Kidney glomerular epithelial cell (primary cell): ENCODE results near the gene PGAP3.
"Not testable (repeated sequence)": the region's sequence is repeated elsewhere in the genome, so short reads cannot be mapped to it uniquely, and the experiment has no call there.

Source experiments
- DNase-seq: peaks from one replicate; lab custom pipeline; 2025; lab: John Stamatoyannopoulos, UW

The PGAP3 gene

GRCh38 chr17:39715375-39716072 lies 27.7 kb upstream of the PGAP3 start:
- no peak for DNase-seq

DNA sequence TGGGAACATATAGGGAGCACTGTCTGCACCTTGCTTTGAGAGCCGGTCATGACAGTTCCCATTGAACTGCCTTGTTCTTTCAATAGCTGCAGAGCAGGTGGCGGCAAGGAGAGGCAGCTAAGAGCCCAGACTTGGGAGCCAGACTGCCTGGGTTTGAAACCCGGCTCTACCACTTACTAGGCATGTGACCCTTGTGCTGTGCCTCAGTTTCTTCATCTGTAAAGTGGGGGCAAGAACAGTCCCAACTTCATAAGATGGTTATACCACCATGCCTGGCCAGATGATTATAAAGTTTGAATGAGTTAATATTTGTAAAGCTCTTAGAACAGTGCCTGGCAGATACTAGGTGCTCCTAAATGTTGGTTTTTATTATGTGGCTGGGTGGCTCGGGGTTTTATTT lies 26.4 kb upstream of the PGAP3 start:
- DNase-seq, result no peak

GRCh38 chr17:39711851-39712250 lies 24.0 kb upstream of the PGAP3 start:
- no peak for DNase-seq

- not testable (repeated sequence) for DNase-seq
Measured at GRCh38 chr17:39711071-39711470, 23.2 kb upstream of the PGAP3 start.

DNA sequence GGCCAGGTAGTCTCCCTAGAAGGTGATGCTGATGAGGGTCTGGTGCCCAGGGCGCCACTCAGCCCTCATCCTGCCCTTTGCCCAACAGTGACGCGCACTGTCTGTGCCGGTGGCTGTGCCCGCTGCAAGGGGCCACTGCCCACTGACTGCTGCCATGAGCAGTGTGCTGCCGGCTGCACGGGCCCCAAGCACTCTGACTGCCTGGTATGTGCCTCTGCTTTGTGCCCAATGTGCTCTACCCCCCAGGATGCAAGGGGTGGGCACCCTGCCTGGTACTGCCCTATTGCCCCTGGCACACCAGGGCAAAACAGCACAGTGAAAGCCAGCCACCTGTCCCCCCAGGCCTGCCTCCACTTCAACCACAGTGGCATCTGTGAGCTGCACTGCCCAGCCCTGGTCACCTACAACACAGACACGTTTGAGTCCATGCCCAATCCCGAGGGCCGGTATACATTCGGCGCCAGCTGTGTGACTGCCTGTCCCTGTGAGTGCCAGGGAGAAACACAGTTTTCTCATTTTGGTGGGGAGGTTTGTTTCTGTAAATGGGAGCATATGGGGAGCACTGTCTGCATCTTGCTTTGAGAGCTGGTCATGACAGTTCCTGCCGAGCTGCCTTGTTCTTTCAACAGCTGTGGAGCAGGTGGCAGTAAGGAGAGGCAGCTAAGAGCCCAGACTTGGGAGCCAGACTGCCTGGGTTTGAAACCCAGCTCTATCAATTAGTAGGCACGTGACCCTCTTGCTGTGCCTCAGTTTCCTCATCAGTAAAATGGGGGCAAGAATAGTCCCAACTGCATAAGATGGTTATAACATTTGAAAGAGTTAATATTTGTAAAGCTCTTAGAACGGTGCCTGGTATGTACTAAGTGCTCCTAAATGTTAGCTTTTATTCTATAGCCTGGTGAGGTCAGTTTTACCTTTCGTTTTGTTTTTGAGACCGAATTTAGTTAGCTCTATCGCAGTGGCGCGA lies 22.4 kb upstream of the PGAP3 start:
- no peak for DNase-seq

GRCh38 chr17:39709319-39709997 lies 21.6 kb upstream of the PGAP3 start:
- DNase-seq, result no peak

DNA sequence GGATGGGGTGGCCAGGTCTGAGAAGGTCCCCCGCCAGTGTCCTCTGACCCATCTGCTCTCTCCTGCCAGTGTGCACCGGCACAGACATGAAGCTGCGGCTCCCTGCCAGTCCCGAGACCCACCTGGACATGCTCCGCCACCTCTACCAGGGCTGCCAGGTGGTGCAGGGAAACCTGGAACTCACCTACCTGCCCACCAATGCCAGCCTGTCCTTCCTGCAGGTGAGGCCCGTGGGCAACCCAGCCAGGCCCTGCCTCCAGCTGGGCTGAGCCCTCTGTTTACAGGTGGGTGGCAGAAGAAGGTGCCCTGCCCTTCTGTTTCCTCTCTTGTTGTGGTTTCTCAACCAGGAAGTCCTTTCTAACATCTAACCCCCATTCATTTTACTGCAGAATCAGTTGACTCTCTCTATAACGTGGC lies 19.1 kb upstream of the PGAP3 start:
- DNase-seq, result no peak

DNA sequence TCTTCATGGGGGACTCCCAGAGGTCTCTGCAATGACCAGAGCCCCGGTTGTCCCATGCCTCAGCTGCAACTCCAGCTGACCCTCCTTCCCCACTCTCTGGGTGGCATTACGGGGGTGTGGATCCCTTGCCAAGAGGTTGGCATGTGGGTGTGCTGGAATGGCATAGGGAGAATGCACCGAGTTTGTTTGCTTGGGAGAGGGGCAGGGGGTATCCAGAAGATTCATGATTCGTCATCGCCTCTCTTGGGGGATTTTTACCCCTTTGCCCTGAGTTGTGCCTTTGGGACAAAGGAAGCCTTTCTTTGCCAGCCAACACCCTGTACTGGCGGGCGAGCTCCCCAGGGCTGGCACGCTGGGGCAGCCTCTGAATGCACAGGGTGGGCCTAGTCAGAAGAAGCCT lies 18.5 kb upstream of the PGAP3 start:
- DNase-seq, result no peak

GRCh38 chr17:39705786-39706348 lies 18.0 kb upstream of the PGAP3 start:
- DNase-seq, result no peak

DNA sequence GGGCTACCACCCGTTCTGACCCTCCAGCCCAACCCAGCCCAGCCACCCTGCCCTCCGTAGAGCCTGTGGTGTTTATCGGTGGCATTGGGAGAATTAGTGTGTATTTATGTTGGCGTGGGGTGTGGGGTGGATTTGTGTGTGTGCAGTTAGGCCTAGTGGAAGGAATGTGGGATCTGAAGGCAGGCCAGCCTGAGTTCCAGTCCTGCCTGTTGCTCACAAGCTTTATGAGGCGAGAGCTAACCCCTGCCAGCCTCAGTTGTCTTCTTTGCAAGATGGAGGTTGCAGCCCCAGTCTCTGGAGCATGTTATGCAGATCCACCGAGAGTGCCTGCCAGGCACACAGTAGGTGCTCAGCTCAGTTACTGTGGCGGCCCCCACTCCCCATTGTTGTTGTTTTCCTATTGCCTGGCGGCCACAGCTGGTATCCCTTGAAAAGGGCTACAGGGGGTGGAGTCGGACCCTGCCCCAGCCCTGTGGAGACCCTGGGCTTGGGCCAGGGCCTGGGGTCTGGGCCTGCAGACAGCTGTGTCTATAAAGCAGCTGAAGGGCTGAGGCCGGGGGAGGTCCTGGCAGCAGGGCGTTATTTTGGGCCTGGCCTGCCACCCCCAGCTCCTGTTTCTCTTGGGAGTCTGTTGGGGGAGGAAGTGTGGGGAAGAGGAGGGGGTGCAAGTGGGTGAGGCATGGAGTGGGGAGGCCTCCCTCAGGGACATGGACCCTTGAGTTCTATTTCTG lies 17.1 kb upstream of the PGAP3 start:
- DNase-seq, result peak; percentile 5

- no peak for DNase-seq
Measured at GRCh38 chr17:39703913-39704312, 16.1 kb upstream of the PGAP3 start.

GRCh38 chr17:39702901-39703893 lies 15.3 kb upstream of the PGAP3 start:
- no peak for DNase-seq

DNA sequence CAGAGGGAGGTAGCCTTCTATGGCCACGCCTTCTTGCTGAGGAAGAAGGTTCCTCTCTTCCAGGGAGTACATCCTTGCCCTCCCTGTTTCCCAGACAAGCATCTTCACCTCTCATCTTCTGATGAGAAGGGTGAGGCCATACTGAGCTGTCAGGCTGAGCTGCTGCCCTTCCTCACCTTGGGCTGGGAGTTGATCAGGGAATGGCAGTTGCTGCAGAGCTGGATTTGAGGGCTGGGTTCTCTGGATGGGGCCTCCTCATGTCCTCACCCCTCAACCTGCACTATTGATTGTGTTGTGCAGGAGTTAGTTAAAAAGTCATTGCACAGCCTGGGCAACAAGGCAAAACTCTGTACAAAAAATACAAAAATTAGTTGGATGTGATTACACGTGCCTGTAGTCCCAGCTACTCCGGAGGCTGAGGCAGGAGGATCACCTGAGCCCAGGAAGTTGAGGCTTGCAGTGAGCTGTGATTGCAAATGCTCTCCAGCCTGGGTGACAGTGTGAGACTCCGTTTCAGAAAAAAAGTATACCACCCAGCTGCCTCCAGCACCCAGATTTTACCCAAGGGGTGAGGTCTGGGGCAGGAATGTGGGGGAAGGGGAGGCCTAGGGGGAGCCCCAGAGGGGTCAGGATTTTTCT lies 14.0 kb upstream of the PGAP3 start:
- DNase-seq, result no peak

- no peak for DNase-seq
Measured at GRCh38 chr17:39701012-39701783, 13.3 kb upstream of the PGAP3 start.

DNA sequence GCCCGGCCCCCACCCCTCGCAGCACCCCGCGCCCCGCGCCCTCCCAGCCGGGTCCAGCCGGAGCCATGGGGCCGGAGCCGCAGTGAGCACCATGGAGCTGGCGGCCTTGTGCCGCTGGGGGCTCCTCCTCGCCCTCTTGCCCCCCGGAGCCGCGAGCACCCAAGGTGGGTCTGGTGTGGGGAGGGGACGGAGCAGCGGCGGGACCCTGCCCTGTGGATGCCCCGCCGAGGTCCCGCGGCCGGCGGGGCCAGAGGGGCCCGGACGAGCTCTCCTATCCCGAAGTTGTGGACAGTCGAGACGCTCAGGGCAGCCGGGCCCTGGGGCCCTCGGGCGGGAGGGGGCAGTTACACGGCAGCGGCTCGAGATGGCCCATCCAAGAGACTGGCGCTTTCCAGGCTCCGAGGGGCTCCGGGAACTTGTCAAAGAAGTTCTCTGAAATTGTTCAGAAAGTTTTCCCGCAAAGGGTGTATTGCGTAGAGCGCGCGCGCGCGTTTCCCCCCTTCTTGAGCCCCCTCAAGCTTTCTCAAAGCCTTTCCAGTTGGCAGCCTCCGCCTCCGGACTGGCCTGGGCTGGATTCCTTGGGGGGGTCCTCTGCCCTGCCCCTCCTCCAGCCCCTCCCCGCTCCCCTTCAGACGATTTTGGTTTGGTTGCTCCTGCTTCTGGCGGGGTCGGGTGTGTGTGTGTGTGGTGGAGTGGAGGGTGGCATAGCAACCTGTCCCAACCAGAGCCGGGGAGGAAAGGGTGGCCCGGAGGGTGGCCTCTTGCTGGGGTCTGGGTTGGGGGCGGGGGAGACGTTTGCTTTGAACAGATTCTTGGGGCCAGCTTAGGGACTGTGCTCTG lies 12.5 kb upstream of the PGAP3 start:
- no peak for DNase-seq

DNA sequence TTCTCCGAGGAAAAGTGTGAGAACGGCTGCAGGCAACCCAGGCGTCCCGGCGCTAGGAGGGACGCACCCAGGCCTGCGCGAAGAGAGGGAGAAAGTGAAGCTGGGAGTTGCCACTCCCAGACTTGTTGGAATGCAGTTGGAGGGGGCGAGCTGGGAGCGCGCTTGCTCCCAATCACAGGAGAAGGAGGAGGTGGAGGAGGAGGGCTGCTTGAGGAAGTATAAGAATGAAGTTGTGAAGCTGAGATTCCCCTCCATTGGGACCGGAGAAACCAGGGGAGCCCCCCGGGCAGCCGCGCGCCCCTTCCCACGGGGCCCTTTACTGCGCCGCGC lies 11.9 kb upstream of the PGAP3 start, which contains the start of gene ERBB2:
TSS of gene ERBB2 (plus strand) at position 247 of the 330 bp plus-strand sequence. CDS start 175 bp downstream, outside the sequence.
- peak; percentile 45 for DNase-seq

GRCh38 chr17:39699157-39699817 lies 11.4 kb upstream of the PGAP3 start:
- not testable (repeated sequence) for DNase-seq

DNA sequence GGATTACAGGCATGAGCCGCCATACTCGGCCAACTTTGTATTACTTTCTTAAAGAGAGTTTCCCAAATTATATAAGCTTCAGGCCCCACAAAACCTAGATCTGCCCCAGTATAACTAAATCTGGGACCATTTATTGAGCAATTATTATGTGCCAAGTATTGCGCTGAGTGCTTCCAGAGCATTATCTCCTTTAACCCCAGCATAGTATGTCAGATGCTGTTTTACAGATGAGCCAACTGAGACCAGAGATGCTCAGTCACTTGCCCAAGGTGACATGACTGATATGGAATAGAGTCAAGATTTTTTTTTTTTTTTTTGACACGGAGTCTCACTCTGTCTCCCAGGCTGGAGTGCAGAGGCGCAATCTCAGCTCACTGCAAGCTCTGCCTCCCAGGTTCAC lies 10.1 kb upstream of the PGAP3 start:
- DNase-seq, result no peak
